NCI-H748 (cell line): Measurements from ENCODE around the gene ALDH1L2.
"Not testable (repeated sequence)": the region's sequence is repeated elsewhere in the genome, so short reads cannot be mapped to it uniquely, and the experiment has no call there.

Experiments used
- DNase-seq: peaks from one replicate; lab custom pipeline; 2025; ENCODE audit not compliant: unreplicated experiment; lab: John Stamatoyannopoulos, UW

Gene ALDH1L2

GRCh38 chr12:104986022-104986941 lies 98.0 kb downstream of the ALDH1L2 start, which contains the start of gene NOPCHAP1:
NOPCHAP1 (plus strand) TSS chr12:104986316; CDS start chr12:104986353, 37 bp downstream.
- DNase-seq = peak; percentile 94

DNA sequence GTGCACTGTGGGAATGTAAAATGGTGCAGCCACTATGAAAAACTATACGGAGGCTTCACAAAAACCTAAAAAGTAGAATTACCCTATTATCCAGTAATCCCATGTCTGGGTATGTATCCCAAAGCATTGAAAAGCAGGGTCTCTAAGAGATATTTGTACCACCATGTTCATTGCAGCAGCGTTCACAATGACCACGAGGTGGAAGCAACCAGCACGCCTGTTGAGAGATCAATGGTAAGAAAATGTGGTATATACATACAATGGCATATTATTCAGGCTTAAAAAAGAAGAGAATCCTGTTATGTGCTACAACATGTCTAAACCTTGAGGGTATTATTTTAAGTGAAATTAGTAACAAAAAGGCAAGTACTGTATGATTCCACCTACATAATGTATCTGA lies 99.1 kb downstream of the ALDH1L2 start:
- peak; percentile 51 for DNase-seq

DNA sequence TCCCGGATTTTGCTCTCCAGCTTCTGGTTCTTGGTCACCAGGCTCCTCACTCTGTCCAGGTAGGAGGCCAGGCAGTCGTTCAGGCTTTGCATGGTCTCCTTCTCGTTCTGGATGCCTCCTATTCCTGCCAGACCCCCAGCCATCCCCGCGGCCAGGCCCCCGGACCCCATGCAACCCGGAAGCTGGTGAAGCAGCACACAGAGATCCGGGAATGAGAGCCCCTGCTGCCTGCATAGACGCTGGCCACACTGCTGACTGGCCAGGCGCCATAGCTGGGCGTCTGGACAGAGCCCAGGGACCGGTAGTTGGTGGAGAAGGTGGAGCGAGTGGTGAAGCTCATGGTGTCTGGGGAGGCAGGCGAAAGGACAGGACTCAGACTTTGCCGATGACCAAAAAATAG lies 106.6 kb downstream of the ALDH1L2 start:
- DNase-seq = not testable (repeated sequence)

- DNase-seq = no peak
Measured at GRCh38 chr12:104976703-104977102, 107.6 kb downstream of the ALDH1L2 start.

DNA sequence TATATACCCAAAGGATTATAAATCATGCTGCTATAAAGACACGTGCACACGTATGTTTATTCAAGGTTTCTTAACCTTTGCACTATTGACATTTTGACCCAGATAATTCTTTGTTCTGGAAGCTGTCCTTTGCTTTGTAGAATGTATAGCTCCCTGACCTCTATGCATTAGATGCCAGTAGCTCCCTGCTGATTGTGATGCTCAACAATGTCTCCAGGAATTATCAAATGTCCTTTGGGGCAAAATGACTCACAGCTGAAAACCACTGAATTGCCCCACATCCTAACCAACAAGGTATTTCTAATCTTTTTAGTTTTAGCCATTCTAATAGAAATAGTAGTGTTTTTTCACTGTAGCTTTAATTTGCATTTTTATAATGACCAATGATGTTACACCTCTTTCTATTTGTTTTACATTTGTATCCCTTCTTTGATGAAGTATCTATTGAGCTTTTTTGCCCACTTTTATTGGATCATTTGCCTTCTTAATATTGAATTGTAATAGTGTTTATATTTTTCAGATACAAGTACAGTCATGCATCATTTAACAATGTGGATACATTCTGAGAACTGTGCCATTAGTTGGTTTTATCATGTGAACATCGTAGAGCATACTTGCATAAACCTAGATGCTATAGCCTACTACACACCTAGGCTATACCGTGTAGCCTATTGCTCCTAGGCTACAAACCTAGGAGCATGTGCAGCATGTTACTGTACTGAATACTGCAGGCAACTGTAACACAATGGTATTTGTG lies 108.5 kb downstream of the ALDH1L2 start:
- no peak for DNase-seq

GRCh38 chr12:104974626-104975290 lies 109.5 kb downstream of the ALDH1L2 start:
- DNase-seq = no peak

GRCh38 chr12:104973250-104973649 lies 111.0 kb downstream of the ALDH1L2 start:
- no peak for DNase-seq

- no peak for DNase-seq
Measured at GRCh38 chr12:104971306-104971705, 113.0 kb downstream of the ALDH1L2 start.
